ENCODE measurements around the gene CDHR3.

The CDHR3 gene

GRCh38 chr7:106050746-106051117, 87.7 kb downstream of the CDHR3 start:
- DNase-seq (ENCODE audit: low spot score), result no peak

GRCh38 chr7:106052681-106053080, 89.6 kb downstream of the CDHR3 start:
- no peak for DNase-seq (ENCODE audit: low spot score)

GRCh38 chr7:106053109-106053508, 90.0 kb downstream of the CDHR3 start:
- DNase-seq (ENCODE audit: low spot score), result no peak

- no peak for DNase-seq (ENCODE audit: low spot score)
These were observed 91.3 kb downstream of the CDHR3 start for GRCh38 chr7:106054156-106054910.

GRCh38 chr7:106054971-106055532, 92.0 kb downstream of the CDHR3 start:
- no peak for DNase-seq (ENCODE audit: low spot score)

- DNase-seq (ENCODE audit: low spot score), result peak; percentile 95
These were observed 93.6 kb downstream of the CDHR3 start for GRCh38 chr7:106056513-106057203.

- peak; percentile 79 for DNase-seq (ENCODE audit: low spot score)
These were observed 94.3 kb downstream of the CDHR3 start for GRCh38 chr7:106057204-106057961.

- DNase-seq (ENCODE audit: low spot score), result peak; percentile 99
These were observed 95.2 kb downstream of the CDHR3 start for GRCh38 chr7:106057962-106058927.

- DNase-seq (ENCODE audit: low spot score), result no peak
These were observed 95.9 kb downstream of the CDHR3 start for GRCh38 chr7:106058928-106059324.

- no peak for DNase-seq (ENCODE audit: low spot score)
These were observed 96.5 kb downstream of the CDHR3 start for GRCh38 chr7:106059556-106059955.

GRCh38 chr7:106060394-106060920, 97.4 kb downstream of the CDHR3 start:
- DNase-seq (ENCODE audit: low spot score), result no peak

GRCh38 chr7:106061301-106061979, 98.4 kb downstream of the CDHR3 start:
- DNase-seq (ENCODE audit: low spot score), result peak; percentile 90

GRCh38 chr7:106062006-106062405, 98.9 kb downstream of the CDHR3 start:
- no peak for DNase-seq (ENCODE audit: low spot score)

- peak; percentile 44 for DNase-seq (ENCODE audit: low spot score)
These were observed 99.5 kb downstream of the CDHR3 start for GRCh38 chr7:106062521-106062931.

- no peak for DNase-seq (ENCODE audit: low spot score)
These were observed 100.0 kb downstream of the CDHR3 start for GRCh38 chr7:106063024-106063423.

GRCh38 chr7:106063692-106064091, 100.6 kb downstream of the CDHR3 start:
- DNase-seq (ENCODE audit: low spot score), result no peak

- peak; percentile 86 for DNase-seq (ENCODE audit: low spot score)
These were observed 101.3 kb downstream of the CDHR3 start for GRCh38 chr7:106064316-106064715.

- no peak for DNase-seq (ENCODE audit: low spot score)
These were observed 101.9 kb downstream of the CDHR3 start for GRCh38 chr7:106064771-106065574.

All from NAMALWA (cell line).